Esophagus muscularis mucosa (tissue), 4 donors: ENCODE results near the gene DYNLRB1. TPM values are rescaled to one million over a fixed set of nuclear protein-coding genes. Genes with fewer than 3 reads are reported as not detected.
A peak's percentile ranks its signal among the peaks of the same experiment; 100 is the strongest.

ENCODE experiments used
- DNase-seq: peaks from one replicate; pipeline ENCODE4 v3.0.0-alpha.2; 2017; ENCODE audit errors: extremely low spot score
- H3K27ac ChIP-seq, 4 donors: fragments of 200-600 bp; sonication (generic); replicated peaks in 1 of 4; 1 replicate in 3 of 4; 2 replicates in 1 of 4; pipeline ENCODE4 v1.5.1; 2016 to 2019; ENCODE audit warnings: mild to moderate bottlenecking in 1 of 4
- H3K27me3 ChIP-seq, 4 donors: fragments of 200-600 bp; sonication (generic); one replicate each; pipeline versions ENCODE4 v1.5.1 to v1.6.0; 2016 to 2019
- H3K36me3 ChIP-seq, 4 donors: fragments of 200-600 bp; sonication (generic); one replicate each; pipeline ENCODE4 v1.5.1; 2016 to 2019
- H3K4me1 ChIP-seq, 4 donors: fragments of 200-600 bp; sonication (generic); one replicate each; pipeline ENCODE4 v1.5.1; 2016 to 2019
- H3K4me3 ChIP-seq, 4 donors: fragments of 200-600 bp; sonication (generic); 1 replicate in 2 of 4; 2 replicates in 2 of 4; pipeline ENCODE4 v1.5.1; 2016 to 2019; ENCODE audit warnings: mild to moderate bottlenecking in 4 of 4, moderate library complexity in 1 of 4
- H3K9me3 ChIP-seq, 4 donors: fragments of 200-600 bp; sonication (generic); 1 replicate in 3 of 4; 2 replicates in 1 of 4; pipeline ENCODE4 v1.5.1; 2016 to 2019
- EP300 ChIP-seq: sonication (generic); formaldehyde crosslinking; IDR thresholded peaks from one replicate; pipeline ENCODE4 v1.6.1; 2017; ENCODE audit warnings: antibody characterized with exemption
- POLR2A ChIP-seq: fragments of 450-650 bp; IDR thresholded peaks from one replicate; pipeline ENCODE4 v1.6.1; 2017; ENCODE audit warnings: antibody characterized with exemption, moderate library complexity, mild to moderate bottlenecking, low read depth
- POLR2AphosphoS5 ChIP-seq, 2 donors: sonication (generic); formaldehyde crosslinking; IDR thresholded peaks; one replicate each; pipeline ENCODE4 v1.6.1; 2017; ENCODE audit warnings: antibody characterized with exemption in 2 of 2
- WGBS: methylation state at CpG from one replicate; pipeline ENCODE4 v1.1.5; 2018; 5-methylcytosine and 5-hydroxymethylcytosine counted together
- intact Hi-C: fragments of 100-400 bp; cut with DNase I; formaldehyde crosslinking; loops from one replicate; pipeline ENCODE4 v1.15.1; 2023
- total RNA-seq, 4 donors: library from RNA; depleted of rRNA; stranded (reverse); fragments of >200 nt; gene quantifications; one replicate each; pipeline versions ENCODE4 v1.1.0 to v1.2.1, GENCODE V29; 2016
- TF ChIP-seq, protein P1 (sequence below), 3 experiments: fragments of 200-600 bp in 2 of 3; fragments of 450-650 bp in 1 of 3; sonication (generic) in 2 of 3; IDR thresholded peaks; one replicate each; pipeline ENCODE4 v1.5.1; 2017 to 2019; ENCODE audit warnings: antibody characterized with exemption in 3 of 3, mild to moderate bottlenecking in 2 of 3, moderate library complexity in 1 of 3

Gene DYNLRB1
- total RNA-seq, 4 donors from 2014 or later: 152 to 252 (median 191) TPM

- TF ChIP-seq, protein P1, sequence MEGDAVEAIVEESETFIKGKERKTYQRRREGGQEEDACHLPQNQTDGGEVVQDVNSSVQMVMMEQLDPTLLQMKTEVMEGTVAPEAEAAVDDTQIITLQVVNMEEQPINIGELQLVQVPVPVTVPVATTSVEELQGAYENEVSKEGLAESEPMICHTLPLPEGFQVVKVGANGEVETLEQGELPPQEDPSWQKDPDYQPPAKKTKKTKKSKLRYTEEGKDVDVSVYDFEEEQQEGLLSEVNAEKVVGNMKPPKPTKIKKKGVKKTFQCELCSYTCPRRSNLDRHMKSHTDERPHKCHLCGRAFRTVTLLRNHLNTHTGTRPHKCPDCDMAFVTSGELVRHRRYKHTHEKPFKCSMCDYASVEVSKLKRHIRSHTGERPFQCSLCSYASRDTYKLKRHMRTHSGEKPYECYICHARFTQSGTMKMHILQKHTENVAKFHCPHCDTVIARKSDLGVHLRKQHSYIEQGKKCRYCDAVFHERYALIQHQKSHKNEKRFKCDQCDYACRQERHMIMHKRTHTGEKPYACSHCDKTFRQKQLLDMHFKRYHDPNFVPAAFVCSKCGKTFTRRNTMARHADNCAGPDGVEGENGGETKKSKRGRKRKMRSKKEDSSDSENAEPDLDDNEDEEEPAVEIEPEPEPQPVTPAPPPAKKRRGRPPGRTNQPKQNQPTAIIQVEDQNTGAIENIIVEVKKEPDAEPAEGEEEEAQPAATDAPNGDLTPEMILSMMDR (IDR thresholded peaks at IDR 0.05): no peak
- TF ChIP-seq POLR2A: no peak
- no peaks in the 10 kb centered on the region for H3K27me3 ChIP-seq
- H3K36me3 ChIP-seq: peaks cover 5 to 46% (median 25%) of the 10 kb centered on the region in 4 donors
- no peaks in the 10 kb centered on the region for H3K9me3 ChIP-seq
- 63% methylated on average over 2 of the region's 2 CpGs for WGBS
- H3K27ac ChIP-seq: peak overlapping the region in 3 of 4 donors; percentile 1 to 37 (median 25)
- no peak for DNase-seq
- H3K4me3 ChIP-seq: no peak overlapping the region
- H3K4me1 ChIP-seq: peaks cover 20 to 39% (median 31%) of the 10 kb centered on the region in 4 donors
- intact Hi-C loops: loop anchor here (2.0 to 5.0 kb wide), 2 partner anchors 129 to 191 kb away; no protein-coding TSS in a partner anchor
Observed at GRCh38 chr20:34578025-34578424, 61.8 kb downstream of the DYNLRB1 start.

- Histone ChIP-seq H3K27ac (peak overlapping the region in 3 of 4 donors; percentile 1 to 37 (median 25)), H3K27me3 (no peaks in the 10 kb centered on the region), H3K36me3 (peaks cover 5 to 46% (median 23%) of the 10 kb centered on the region in 4 donors), H3K4me3 (no peak overlapping the region), H3K9me3 (no peaks in the 10 kb centered on the region), H3K4me1 (peaks cover 22 to 43% (median 31%) of the 10 kb centered on the region in 4 donors)
- intact Hi-C loops: loop anchor here (2.0 to 5.0 kb wide), 2 partner anchors 129 to 190 kb away; no protein-coding TSS in a partner anchor
- WGBS: 83% methylated on average over 6 of the region's 6 CpGs
- TF ChIP-seq, protein P1 (IDR thresholded peaks at IDR 0.05): no peak
- no peak for TF ChIP-seq POLR2AphosphoS5 (IDR thresholded peaks at IDR 0.05)
- TF ChIP-seq EP300: no peak
- TF ChIP-seq POLR2A: no peak
- DNase-seq: peak; percentile 62
Observed at GRCh38 chr20:34578521-34578920, 62.3 kb downstream of the DYNLRB1 start.

- intact Hi-C loops: loop anchor here (2.0 to 5.0 kb wide), 2 partner anchors 128 to 189 kb away; no protein-coding TSS in a partner anchor
Observed at GRCh38 chr20:34579191-34579978, 63.2 kb downstream of the DYNLRB1 start.

GRCh38 chr20:34579979-34580940, 64.0 kb downstream of the DYNLRB1 start:
- 92% methylated on average over 7 of the region's 7 CpGs for WGBS

More at GRCh38 chr20:34579191-34579978, 63.2 kb downstream of the DYNLRB1 start:
- peaks cover 22 to 43% (median 31%) of the 10 kb centered on the region in 4 donors for H3K4me1 ChIP-seq
- WGBS: 52% methylated on average over 11 of the region's 11 CpGs
- H3K27ac ChIP-seq: peak overlapping the region in 2 of 4 donors; percentile 10 to 37
- no peaks in the 10 kb centered on the region for H3K9me3 ChIP-seq
- peaks cover 5 to 45% (median 20%) of the 10 kb centered on the region in 4 donors for H3K36me3 ChIP-seq
- DNase-seq: peak; percentile 90
- no peak overlapping the region for H3K4me3 ChIP-seq
- peak in 1 of 2 donors; percentile 54 for TF ChIP-seq POLR2AphosphoS5 (IDR thresholded peaks at IDR 0.05)
- TF ChIP-seq, protein P1 (IDR thresholded peaks at IDR 0.05): peak; percentile 61 to 79 (median 62)
- TF ChIP-seq EP300: no peak
- no peak for TF ChIP-seq POLR2A
- H3K27me3 ChIP-seq: no peaks in the 10 kb centered on the region

More at GRCh38 chr20:34579979-34580940, 64.0 kb downstream of the DYNLRB1 start:
- DNase-seq: peak; percentile 74
- Histone ChIP-seq H3K36me3 (peaks cover 0 to 45% (median 20%) of the 10 kb centered on the region in 4 donors), H3K9me3 (no peaks in the 10 kb centered on the region), H3K27me3 (no peaks in the 10 kb centered on the region), H3K4me1 (peaks cover 22 to 43% (median 31%) of the 10 kb centered on the region in 4 donors), H3K4me3 (no peak overlapping the region), H3K27ac (peak overlapping the region in 1 of 4 donors; percentile 1)
- intact Hi-C loops: loop anchor here (2.0 to 5.0 kb wide), 2 partner anchors 127 to 189 kb away; no protein-coding TSS in a partner anchor
- TF ChIP-seq POLR2AphosphoS5 (IDR thresholded peaks at IDR 0.05) (no peak), EP300 (no peak), POLR2A (no peak)
- TF ChIP-seq, protein P1 (IDR thresholded peaks at IDR 0.05): no peak
